ENCODE measurements around the gene C19orf53.

- TF ChIP-seq EZH2 (IDR thresholded peaks at IDR 0.05; ENCODE audit: insufficient read depth, poor library complexity, severe bottlenecking): no peak
- TF ChIP-seq EZH2phosphoT487 (IDR thresholded peaks at IDR 0.05; ENCODE audit: insufficient read depth, low read depth): no peak
Observed at GRCh38 chr19:13768510-13768909, 5.7 kb upstream of the C19orf53 start.
